Ramos (cell line): ENCODE data around the gene TST.

Source experiments
- in situ Hi-C: fragments of 300-500 bp; cut with MboI; formaldehyde crosslinking; loops from one replicate; pipeline ENCODE4 v1.14.3; 2022; ENCODE audit warnings: low sequenced_read_pairs; ENCODE audit not compliant: unreplicated experiment

The TST gene

GRCh38 chr22:36989012-36989411 lies 30.2 kb downstream of the TST start:
- in situ Hi-C loops, result loop anchor here (10.0 kb wide), 1 partner anchor 204 kb away; no protein-coding TSS in a partner anchor

GRCh38 chr22:36988075-36988832 lies 31.0 kb downstream of the TST start:
- in situ Hi-C loops, result loop anchor here (10.0 kb wide), 1 partner anchor 203 kb away; no protein-coding TSS in a partner anchor

GRCh38 chr22:36986242-36986821 lies 32.9 kb downstream of the TST start:
- in situ Hi-C loops, result loop anchor here (10.0 kb wide), 1 partner anchor 202 kb away; no protein-coding TSS in a partner anchor

GRCh38 chr22:36985211-36985889 lies 33.9 kb downstream of the TST start:
- in situ Hi-C loops, result loop anchor here (10.0 kb wide), 1 partner anchor 201 kb away; no protein-coding TSS in a partner anchor

- in situ Hi-C loops, result loop anchor here (10.0 kb wide), 1 partner anchor 197 kb away; no protein-coding TSS in a partner anchor
Measured at GRCh38 chr22:36982136-36982535, 37.1 kb downstream of the TST start.

GRCh38 chr22:36981247-36981775 lies 37.9 kb downstream of the TST start:
- in situ Hi-C loops, result loop anchor here (10.0 kb wide), 1 partner anchor 197 kb away; no protein-coding TSS in a partner anchor

- in situ Hi-C loops, result no loop called here
Measured at GRCh38 chr22:36979016-36979910, 40.0 kb downstream of the TST start.

GRCh38 chr22:36977947-36978660 lies 41.1 kb downstream of the TST start:
- in situ Hi-C loops, result no loop called here

GRCh38 chr22:36977401-36977861 lies 41.8 kb downstream of the TST start:
- in situ Hi-C loops, result no loop called here

- in situ Hi-C loops, result no loop called here
Measured at GRCh38 chr22:36976606-36977005, 42.6 kb downstream of the TST start.

- in situ Hi-C loops, result no loop called here
Measured at GRCh38 chr22:36971341-36972125, 47.7 kb downstream of the TST start.

- in situ Hi-C loops, result no loop called here
Measured at GRCh38 chr22:36968249-36968964, 50.8 kb downstream of the TST start.

- in situ Hi-C loops, result no loop called here
Measured at GRCh38 chr22:36966851-36967540, 52.3 kb downstream of the TST start.

GRCh38 chr22:36965696-36966095 lies 53.6 kb downstream of the TST start:
- in situ Hi-C loops, result no loop called here

- in situ Hi-C loops, result no loop called here
Measured at GRCh38 chr22:36964106-36964505, 55.1 kb downstream of the TST start.

GRCh38 chr22:36963302-36963701 lies 55.9 kb downstream of the TST start:
- in situ Hi-C loops, result no loop called here

GRCh38 chr22:36961626-36962025 lies 57.6 kb downstream of the TST start:
- in situ Hi-C loops, result no loop called here
